HepG2 (cell line): ENCODE results near the gene CENPE. TPM values are rescaled to one million over a fixed set of nuclear protein-coding genes. Genes with fewer than 3 reads are reported as not detected.

Experiments used
- ATAC-seq: fragments of 200-7000 bp; cut with Tn5 transposase; 3 replicates; pipeline ENCODE4 v1.9.1; 2020; ENCODE audit warnings: mild to moderate bottlenecking, moderate library complexity
- BruUV-seq: library from RNA; stranded (reverse); fragments of 400-500 nt; replicated peaks from 2 replicates; lab custom pipeline; 2021; lab: Mats Ljungman, UMichigan
- CTCF ChIA-PET: fragments of 300-600 bp; formaldehyde crosslinking; extraction: SDS; loops from one replicate; lab custom pipeline; 2021; ENCODE audit warnings: low total read pairs, inconsistent platforms, low intra/inter-chr PET ratio; lab: Yijun Ruan, JAX
- POLR2A ChIA-PET: fragments of 350-600 bp; sonication (Branson Sonifier 250); formaldehyde crosslinking; loops from one replicate; lab custom pipeline; 2020; ENCODE audit warnings: antibody characterized with exemption, inconsistent platforms; lab: Yijun Ruan, JAX
- DNase-seq: peaks from one replicate; pipeline ENCODE4 v3.0.0-alpha.2; 2015; ENCODE audit warnings: low spot score
- FAIRE-seq: peaks from 3 replicates; lab custom pipeline; 2011; peaks lifted over from hg19 to GRCh38; lab: Jason Lieb, UNC
- H2AFZ ChIP-seq: one replicate; pipeline ENCODE4 v1.6.1; 2011; ENCODE audit warnings: low read length, inconsistent platforms
- H3K27ac ChIP-seq: fragments of 300-600 bp; 3 replicates; pipeline ENCODE4 v1.8.0; 2011; ENCODE audit warnings: mixed run types, mild to moderate bottlenecking, mixed read lengths, low read length, inconsistent platforms; ENCODE audit not compliant: insufficient read depth; ENCODE audit errors: extremely low read length
- H3K27me3 ChIP-seq, 2 experiments: fragments of 200-600 bp in 1 of 2; 2 replicates in 1 of 2; 3 replicates in 1 of 2; pipeline versions ENCODE4 v1.6.0 to v1.8.0; 2011; ENCODE audit warnings: low read length in 2 of 2, mild to moderate bottlenecking in 2 of 2, moderate library complexity in 2 of 2, inconsistent platforms in 1 of 2; ENCODE audit not compliant: insufficient read depth in 2 of 2, control insufficient read depth in 1 of 2
- H3K36me3 ChIP-seq, 2 experiments: fragments of 200-600 bp in 1 of 2; replicated peaks in 1 of 2; 2 replicates in 1 of 2; 3 replicates in 1 of 2; pipeline versions ENCODE4 v1.5.1 to v1.8.0; 2011; ENCODE audit warnings: low read length in 2 of 2, inconsistent platforms in 1 of 2; ENCODE audit not compliant: insufficient read depth in 2 of 2, control insufficient read depth in 1 of 2
- H3K4me1 ChIP-seq: 2 replicates; pipeline ENCODE4 v1.5.1; 2012; ENCODE audit warnings: low read length, inconsistent platforms; ENCODE audit not compliant: insufficient read depth
- H3K4me2 ChIP-seq: 2 replicates; pipeline ENCODE4 v1.6.0; 2011; ENCODE audit warnings: low read depth, low read length, inconsistent platforms
- H3K4me3 ChIP-seq, 3 experiments: fragments of 200-600 bp in 1 of 3; sonication (generic), shearing (Covaris generic) in 1 of 3; replicated peaks in 1 of 3; 2 replicates each; pipeline ENCODE4 v1.5.1; 2011 to 2016; ENCODE audit warnings: low read length in 3 of 3, inconsistent platforms in 2 of 3, low read depth in 2 of 3, mild to moderate bottlenecking in 2 of 3, control low read depth in 1 of 3, mixed read lengths in 1 of 3; ENCODE audit not compliant: insufficient read depth in 1 of 3
- H3K79me2 ChIP-seq: one replicate; pipeline ENCODE4 v1.6.1; 2011; ENCODE audit warnings: low read length, inconsistent platforms; ENCODE audit not compliant: insufficient read depth
- H3K9ac ChIP-seq: 2 replicates; pipeline ENCODE4 v1.6.0; 2011; ENCODE audit warnings: mild to moderate bottlenecking, low read depth, low read length, inconsistent platforms; ENCODE audit not compliant: insufficient read depth
- H3K9me3 ChIP-seq: 2 replicates; pipeline ENCODE4 v1.5.1; 2012; ENCODE audit warnings: mild to moderate bottlenecking, low read length
- H4K20me1 ChIP-seq: 2 replicates; pipeline ENCODE4 v1.6.0; 2011; ENCODE audit warnings: inconsistent platforms, mild to moderate bottlenecking, low read length, moderate library complexity; ENCODE audit not compliant: insufficient read depth
- HOXA5 ChIP-seq: sonication (generic); formaldehyde crosslinking; IDR thresholded peaks from 2 replicates; pipeline ENCODE4 v1.4.0; 2020; ENCODE audit warnings: missing genetic modification reagents
- MYPOP ChIP-seq: sonication (generic); formaldehyde crosslinking; IDR thresholded peaks from 2 replicates; pipeline ENCODE4 v1.8.1; 2023; ENCODE audit warnings: mild to moderate bottlenecking, moderate library complexity, missing genetic modification reagents
- SKIL ChIP-seq: sonication (generic); formaldehyde crosslinking; IDR thresholded peaks from 2 replicates; pipeline ENCODE4 v1.8.0; 2022; ENCODE audit warnings: missing genetic modification reagents, mild to moderate bottlenecking, moderate library complexity, borderline replicate concordance
- ZMYM4 ChIP-seq: sonication (generic); formaldehyde crosslinking; IDR thresholded peaks from 2 replicates; pipeline ENCODE4 v1.8.1; 2023; ENCODE audit warnings: mild to moderate bottlenecking, missing genetic modification reagents
- ZNF549 ChIP-seq: sonication (generic); formaldehyde crosslinking; IDR thresholded peaks from 2 replicates; pipeline ENCODE4 v1.5.0; 2020; ENCODE audit warnings: missing genetic modification reagents
- WGBS: methylation state at CpG from one replicate; pipeline ENCODE4 v1.1.6; 2017; ENCODE audit warnings: low lambda C conversion rate; 5-methylcytosine and 5-hydroxymethylcytosine counted together
- in situ Hi-C: cut with HindIII; loops from 2 replicates; pipeline ENCODE4 v1.10.0; 2017; ENCODE audit warnings: low pct_unique_long_range_greater_than_20kb; ENCODE audit not compliant: extremely low pct_ligation_motif_present
- intact Hi-C: fragments of 100-400 bp; cut with micrococcal nuclease; formaldehyde crosslinking; loops from one replicate; pipeline ENCODE4 v1.10.0; 2022; ENCODE audit not compliant: unreplicated experiment
- polyA plus RNA-seq, 8 experiments: library from polyadenylated mRNA; depleted of rRNA in 3 of 8; stranded (reverse) in 7 of 8; unstranded in 1 of 8; fragments of >200 nt; fragmentation: Illumina TruSeq in 4 of 8; extraction: Trizol in 4 of 8; gene quantifications; 2 replicates each; pipeline versions ENCODE4 v1.2.1 to v1.2.3, GENCODE V29; 2011 to 2016; ENCODE audit warnings: low read depth in 4 of 8, missing spikeins in 1 of 8, mixed read lengths in 1 of 8; ENCODE audit not compliant: insufficient read depth in 1 of 8
- total RNA-seq, 5 experiments: library from RNA; depleted of rRNA; stranded (reverse); fragments of >200 nt; fragmentation: Illumina TruSeq; extraction: Trizol; gene quantifications; 2 replicates each; pipeline ENCODE4 v1.2.3, GENCODE V29; 2016; ENCODE audit warnings: low read depth in 1 of 5

Gene CENPE
- total and polyA plus RNA-seq, 2 of the 13 experiments (the other 11 are each of a cell fraction or from before 2014, with no cell fraction given): 2.1 to 19.8 TPM

- Histone ChIP-seq H3K27ac (no peak overlapping the region), H3K4me3 (no peak overlapping the region), H2AFZ (no peak overlapping the region), H3K79me2 (no peaks in the 10 kb centered on the region), H3K36me3 (peaks cover 4 to 24% of the 10 kb centered on the region in 2 experiments; a peak in 2 of 5 replicates), H3K9ac (no peak overlapping the region), H3K9me3 (no peaks in the 10 kb centered on the region), H3K27me3 (no peaks in the 10 kb centered on the region), H4K20me1 (no peaks in the 10 kb centered on the region), H3K4me2 (no peak overlapping the region), H3K4me1 (no peaks in the 10 kb centered on the region)
- ChIA-PET POLR2A (no interaction called here), CTCF (no interaction called here)
- intact Hi-C loops: no loop called here
- FAIRE-seq (no peak), ATAC-seq (no peak), DNase-seq (no peak)
- in situ Hi-C loops: loop anchor here (5.0 kb wide), 1 partner anchor 44 kb away; no protein-coding TSS in a partner anchor
- TF ChIP-seq ZNF549 (no peak), MYPOP (CRISPR knock-in tag) (no peak), HOXA5 (no peak), SKIL (CRISPR knock-in tag) (no peak), ZMYM4 (CRISPR knock-in tag) (no peak)
- WGBS: 80% methylated on average over 1 of the region's 1 CpG
- no TSS peak for BruUV-seq
Measured at GRCh38 chr4:103086551-103086950, 111.6 kb downstream of the CENPE start.
